ENCODE data around the gene KIDINS220.

KIDINS220 gene

GRCh38 chr2:8803658-8804379 is 33.6 kb downstream of the KIDINS220 start:
- DNase-seq = peak; percentile 60 to 67

DNA sequence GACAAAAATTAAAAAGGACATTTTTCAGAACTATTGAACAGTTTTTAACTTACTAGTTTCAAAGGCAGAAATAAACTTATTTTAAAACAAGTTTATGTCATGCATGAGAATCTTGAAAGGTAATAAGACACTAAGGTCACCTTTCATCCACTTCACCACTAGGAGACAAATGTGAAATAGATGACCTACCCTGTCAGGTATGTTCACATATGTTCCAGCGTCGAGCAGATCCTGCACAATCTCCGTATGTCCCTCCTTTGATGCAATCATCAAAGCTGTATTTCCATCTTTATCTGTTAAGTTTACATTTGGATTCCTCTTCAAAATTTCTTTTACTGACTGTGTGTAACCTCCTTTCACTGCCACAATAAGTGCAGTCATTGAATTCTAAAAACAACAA is 34.7 kb downstream of the KIDINS220 start:
- DNase-seq = no peak

- no peak for DNase-seq
Observed at GRCh38 chr2:8800821-8801220, 36.6 kb downstream of the KIDINS220 start.

- no peak for DNase-seq
Observed at GRCh38 chr2:8800218-8800617, 37.2 kb downstream of the KIDINS220 start.

DNA sequence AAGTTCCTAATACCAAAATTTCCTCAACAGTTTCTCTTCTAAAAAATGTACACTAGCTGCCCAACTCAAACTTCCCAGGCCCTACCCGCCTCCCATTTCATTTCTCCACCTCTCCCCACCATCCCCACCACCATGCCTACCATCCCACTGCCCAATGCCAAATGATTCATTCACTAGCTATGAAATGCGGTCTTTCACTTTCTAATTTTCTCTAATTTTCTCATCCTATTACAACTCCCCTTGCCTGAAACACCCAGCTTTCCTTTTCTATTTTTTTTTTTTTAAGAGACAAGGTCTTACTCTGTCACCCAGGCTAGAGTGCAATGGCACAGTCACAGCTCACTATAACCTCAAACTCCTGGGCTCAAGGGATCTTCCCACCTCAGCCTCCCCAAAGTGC is 38.4 kb downstream of the KIDINS220 start:
- DNase-seq = no peak

DNA sequence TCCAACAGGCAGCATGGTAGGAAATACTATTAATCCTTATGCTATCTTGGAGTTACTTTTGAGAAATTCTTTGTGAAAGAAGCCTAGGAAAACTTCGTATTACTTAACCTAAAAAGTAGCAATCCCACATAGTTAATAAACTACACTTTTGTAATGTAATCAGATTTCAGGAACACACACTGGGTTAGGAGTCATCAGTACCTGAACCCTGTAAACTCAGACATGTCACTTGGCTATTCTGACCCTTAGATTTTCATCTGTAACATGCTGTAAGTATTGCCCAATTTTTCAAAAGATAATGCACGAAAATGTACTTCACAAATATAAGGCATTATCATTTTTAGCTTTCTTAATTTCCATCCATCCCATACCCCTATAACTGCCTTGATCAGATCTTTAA is 39.0 kb downstream of the KIDINS220 start:
- no peak for DNase-seq

DNA sequence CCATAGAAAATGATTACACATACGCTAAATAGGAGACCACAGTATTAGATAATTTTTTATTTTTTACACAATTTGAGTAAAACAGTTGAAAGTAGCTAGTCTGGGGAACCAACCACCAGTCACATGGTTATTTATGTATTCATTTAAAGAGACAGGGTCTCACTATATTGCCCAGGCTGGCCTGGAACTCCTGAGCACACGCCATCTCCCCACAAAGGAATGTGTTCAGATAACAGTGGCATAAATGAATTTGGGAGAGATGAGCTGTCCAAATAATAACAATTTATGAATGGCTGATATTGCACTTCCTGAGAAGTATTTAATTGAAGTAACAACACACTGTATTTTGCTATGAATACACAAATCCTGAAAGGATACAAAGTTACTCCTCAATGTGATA is 39.7 kb downstream of the KIDINS220 start:
- DNase-seq = no peak

DNA sequence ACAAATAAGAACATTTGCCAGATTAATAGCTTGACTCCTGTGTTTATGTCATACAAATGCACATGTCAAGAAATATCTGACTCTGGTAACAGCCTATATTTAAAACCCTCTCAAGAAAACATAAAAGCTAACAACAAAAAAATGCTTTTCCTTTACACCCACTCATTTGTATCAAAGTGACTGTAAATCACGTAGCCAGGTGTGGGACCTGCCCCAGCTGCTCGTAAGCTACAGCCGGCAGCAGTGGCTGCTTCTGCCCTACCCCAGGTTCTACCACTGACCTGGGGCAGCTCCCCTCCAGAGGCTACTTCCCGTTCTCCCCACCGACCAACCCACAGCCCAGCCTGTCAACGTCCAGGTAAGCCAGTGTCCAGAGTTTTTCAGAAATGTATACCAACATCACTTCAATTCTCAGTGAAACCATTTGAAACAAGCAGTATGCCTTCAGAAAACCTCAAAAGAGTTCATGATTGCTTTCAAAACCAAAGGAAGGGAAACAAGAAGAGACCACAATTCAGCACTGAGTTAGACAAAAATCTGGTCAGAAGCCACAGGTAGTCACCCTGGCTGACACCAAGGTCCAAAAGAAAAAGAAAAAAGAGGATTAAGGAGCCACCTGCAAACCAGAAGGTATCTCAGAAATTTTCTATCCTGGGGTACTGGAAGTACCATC is 40.4 kb downstream of the KIDINS220 start:
- DNase-seq = no peak

- no peak for DNase-seq
Observed at GRCh38 chr2:8796315-8796848, 41.0 kb downstream of the KIDINS220 start.

DNA sequence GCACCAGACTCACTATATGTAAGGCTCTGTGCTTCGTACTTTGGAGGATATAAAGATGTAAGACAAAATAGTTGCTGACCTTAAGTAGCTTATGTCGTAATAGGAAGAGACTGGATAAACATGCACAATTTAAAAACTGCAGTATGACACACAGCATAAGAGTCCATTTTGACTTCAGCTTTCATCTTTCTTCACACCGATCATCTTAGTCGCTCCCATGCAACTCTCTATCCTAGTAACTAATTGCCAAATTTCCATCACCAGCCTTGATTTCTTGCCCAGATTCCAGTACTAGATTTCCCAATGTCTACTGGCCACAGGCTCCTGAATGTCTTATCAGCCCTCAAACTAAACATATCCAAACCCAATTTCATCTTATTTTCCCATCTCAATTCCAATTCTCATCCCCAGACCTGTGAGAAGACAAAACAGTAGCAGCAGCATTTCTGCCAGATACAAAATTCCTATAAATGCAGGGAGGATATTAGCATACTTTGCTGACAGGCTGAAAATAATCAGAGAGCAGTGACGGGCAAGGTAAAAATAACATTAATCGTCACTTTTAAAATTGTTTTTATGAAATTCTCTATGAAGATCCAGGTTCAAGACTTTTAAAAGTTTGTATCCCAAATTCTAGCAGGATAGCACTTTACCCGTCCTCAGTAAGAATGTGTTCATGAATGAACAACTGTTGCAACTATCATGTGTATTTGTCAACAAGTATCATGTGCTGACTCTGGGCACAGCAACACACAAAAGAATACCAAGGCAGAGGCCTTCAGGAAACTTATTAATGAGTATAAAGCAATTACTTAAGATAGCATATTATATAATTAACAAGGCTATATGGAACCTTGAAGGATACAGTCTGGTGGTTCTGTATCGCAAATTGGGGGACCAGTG is 42.2 kb downstream of the KIDINS220 start:
- DNase-seq = no peak

DNA sequence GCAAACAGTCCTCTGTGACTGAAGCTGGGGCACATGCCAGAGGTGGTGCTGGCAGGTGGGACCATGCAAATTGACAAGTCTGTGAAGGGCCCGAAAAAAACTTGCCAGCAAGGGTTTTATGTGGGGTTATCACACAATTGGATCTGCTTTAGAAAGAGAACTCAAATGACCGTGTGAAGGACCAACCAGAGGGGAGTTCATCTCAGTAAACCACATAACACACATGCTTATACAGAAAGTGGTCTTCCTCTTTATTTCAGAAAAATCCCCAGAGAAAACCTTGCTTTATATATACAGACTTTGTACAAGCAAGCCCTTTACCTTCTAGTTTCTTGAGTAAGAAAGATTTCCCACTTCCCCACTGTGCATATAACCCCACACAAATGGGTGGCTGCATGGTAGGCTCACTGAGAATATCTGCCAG is 46.7 kb downstream of the KIDINS220 start:
- DNase-seq = no peak

DNA sequence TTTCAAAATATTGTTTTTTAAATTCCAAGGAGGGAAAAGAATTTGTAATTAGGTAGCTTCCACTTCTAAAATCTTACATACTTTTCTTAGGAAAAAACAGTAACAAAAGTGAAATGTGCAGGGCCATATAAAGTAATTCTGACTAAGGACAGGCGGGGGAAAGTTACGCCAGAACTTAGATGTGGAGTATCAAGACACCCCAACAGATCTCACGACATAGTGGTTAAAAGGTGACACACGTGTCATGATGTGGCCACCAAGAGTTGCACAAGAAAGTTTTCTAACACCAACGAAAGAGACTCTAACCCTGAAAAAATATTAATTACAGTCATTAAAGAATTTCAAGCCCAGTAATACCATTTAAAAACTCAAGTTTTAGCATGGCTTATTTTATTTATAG is 51.0 kb downstream of the KIDINS220 start:
- no peak for DNase-seq

- no peak for DNase-seq
Observed at GRCh38 chr2:8779795-8780671, 57.4 kb downstream of the KIDINS220 start.

- no peak for DNase-seq
Observed at GRCh38 chr2:8774371-8774770, 63.0 kb downstream of the KIDINS220 start.

DNA sequence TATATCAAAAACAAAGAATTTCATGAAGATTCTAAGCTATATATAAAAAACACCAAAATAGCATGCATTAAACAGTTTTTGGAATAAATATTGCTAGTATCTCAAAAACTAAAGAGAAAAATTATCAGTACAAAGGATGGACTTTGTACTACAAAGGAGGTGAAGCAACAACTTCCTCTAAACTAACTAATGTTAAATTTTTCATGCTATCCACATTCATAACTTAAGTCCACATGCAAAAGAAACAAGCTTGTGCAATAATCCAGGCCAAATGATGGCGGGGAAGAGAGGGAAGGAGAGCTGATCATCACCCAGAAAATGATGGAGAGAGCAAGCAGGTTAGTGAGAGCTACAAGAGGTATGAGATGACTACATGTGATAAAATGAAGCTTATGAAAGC is 70.1 kb downstream of the KIDINS220 start:
- DNase-seq = no peak

DNA sequence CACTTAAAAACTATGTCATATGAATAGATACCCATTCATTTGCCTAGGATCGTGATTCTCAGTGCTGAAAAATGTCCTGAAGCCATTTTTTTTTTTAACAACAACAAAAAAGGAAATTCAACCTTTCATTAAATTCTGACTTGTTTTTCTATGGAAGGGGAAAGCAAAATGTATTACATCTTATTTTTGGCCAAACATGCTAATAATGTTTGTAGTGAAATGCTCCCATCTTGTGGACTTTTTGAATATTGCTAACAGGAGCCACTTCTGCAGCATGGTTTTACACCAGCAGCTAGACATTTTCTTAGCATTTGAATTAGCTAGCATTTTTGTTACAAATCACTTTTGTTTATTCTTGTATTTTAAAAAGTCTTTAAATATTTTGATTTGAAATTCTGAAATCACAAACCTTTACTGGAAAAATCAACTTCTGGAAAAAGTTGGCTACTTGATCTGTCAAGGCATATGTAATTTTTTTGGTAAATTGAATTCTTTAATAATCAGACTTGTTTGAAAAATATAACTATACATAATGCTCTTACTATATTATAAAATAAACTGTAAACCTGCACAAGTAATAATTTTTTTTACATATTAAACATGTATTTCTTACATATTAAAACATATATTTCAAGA is 75.8 kb downstream of the KIDINS220 start:
- peak; percentile 31 to 46 for DNase-seq

GRCh38 chr2:8756716-8757115 is 80.7 kb downstream of the KIDINS220 start:
- DNase-seq = no peak

GRCh38 chr2:8756230-8756629 is 81.2 kb downstream of the KIDINS220 start:
- no peak for DNase-seq

DNA sequence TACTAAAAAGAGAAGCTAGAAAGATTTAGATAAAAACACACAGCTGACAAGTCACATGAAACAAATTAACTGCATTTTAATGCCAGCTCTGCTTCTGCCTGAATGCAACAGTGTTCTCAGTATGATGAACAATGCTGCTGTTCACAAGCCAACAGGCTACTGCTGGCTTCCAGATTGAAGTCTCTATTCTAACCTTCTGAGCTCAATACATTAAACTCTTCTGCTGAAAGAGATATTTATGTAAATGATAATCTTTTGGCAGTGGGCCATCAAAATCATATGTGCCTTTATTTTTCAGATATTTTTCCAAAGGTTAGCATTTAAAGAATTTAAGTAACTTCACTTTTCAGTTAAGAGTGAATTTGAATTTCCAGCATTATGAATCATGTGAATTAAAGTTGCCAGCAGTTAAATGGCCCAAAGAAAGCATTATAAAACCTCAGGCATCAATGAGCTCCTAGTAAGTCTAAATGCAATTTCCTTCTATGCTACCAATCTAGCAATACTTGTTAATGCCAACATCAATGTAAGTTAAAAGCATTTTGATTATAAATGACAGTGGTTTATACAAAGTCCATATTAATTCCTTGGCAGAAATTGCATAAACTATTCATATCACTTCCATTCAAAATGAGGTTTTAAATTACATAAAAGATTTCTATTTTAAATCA is 83.2 kb downstream of the KIDINS220 start:
- DNase-seq = no peak

DNA sequence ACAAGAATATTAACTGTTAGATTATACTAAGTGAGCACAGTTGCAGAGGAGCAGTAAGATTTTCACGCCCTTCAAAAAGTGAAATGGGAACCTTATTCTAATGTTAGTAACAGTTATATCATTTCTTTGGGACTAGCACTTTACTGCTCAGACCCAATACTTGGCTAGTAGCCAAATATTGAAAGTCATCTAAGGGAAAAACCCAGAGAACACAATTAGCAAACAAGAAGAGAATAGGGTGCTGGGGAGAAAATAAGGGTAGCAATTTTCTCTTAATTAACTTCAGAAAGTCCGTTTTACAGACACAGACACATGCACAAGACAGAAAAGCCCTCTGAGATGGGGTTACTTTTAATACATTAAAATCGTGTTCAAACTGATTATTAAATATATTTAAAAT is 83.8 kb downstream of the KIDINS220 start:
- no peak for DNase-seq

DNA sequence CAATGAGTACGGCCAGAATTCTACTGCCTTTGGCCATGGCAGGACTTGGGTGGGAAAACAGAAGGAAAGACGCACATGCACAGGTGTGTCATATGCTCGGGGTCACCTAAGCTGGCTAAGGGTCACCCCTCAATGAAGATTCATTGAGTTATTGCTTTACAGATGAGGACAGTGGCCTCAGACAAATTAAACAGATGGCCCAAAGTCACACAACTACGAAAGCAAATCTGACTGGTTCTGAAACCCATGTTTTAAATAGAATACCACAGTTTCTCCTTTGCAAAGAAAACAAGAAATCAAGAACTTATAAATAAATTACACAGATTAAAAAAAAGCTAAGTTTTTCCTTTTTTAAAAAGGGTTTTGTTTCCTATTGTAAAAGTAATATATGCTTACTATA is 85.0 kb downstream of the KIDINS220 start:
- no peak for DNase-seq
